ENCODE data around the gene BUB3.

GRCh38 chr10:123180101-123181090 is 26.2 kb downstream of the BUB3 start:
- TF ChIP-seq CTCF (IDR thresholded peaks at IDR 0.05; ENCODE audit: poor library complexity), result no peak
- TF ChIP-seq EZH2 (IDR thresholded peaks at IDR 0.05; ENCODE audit: borderline replicate concordance), result no peak

Data from hepatocyte (in vitro differentiated cells).